Natural killer cell (primary cell): Measurements from ENCODE around the gene ZNF440. TPM values are rescaled to one million over a fixed set of nuclear protein-coding genes. Genes with fewer than 3 reads are reported as not detected.

Source experiments
- ATAC-seq, 3 donors: fragments of 150-1000 bp in 2 of 3; fragments of 200-7000 bp in 1 of 3; cut with Tn5 transposase; 1 replicate in 1 of 3; 2 replicates in 2 of 3; pipeline ENCODE4 v1.10.0; 2021; ENCODE audit warnings: mild to moderate bottlenecking in 2 of 3, moderate library complexity in 2 of 3
- DNase-seq, 2 donors: peaks; one replicate each; pipeline versions ENCODE4 v3.0.0 to v3.0.0-alpha.2; 2013 to 2021; ENCODE audit warnings: mixed read lengths in 1 of 2
- H3K27ac ChIP-seq: one replicate; pipeline ENCODE4 v1.5.1; 2013; ENCODE audit warnings: mild to moderate bottlenecking, low read length
- H3K27me3 ChIP-seq: one replicate; pipeline ENCODE4 v1.6.1; 2013; ENCODE audit warnings: low read length; ENCODE audit not compliant: control insufficient read depth, insufficient read depth
- H3K36me3 ChIP-seq: one replicate; pipeline ENCODE4 v1.6.1; 2013; ENCODE audit warnings: low read length; ENCODE audit not compliant: control insufficient read depth, insufficient read depth
- H3K4me1 ChIP-seq: one replicate; pipeline ENCODE4 v1.6.1; 2013; ENCODE audit warnings: low read length; ENCODE audit not compliant: control insufficient read depth, insufficient read depth
- H3K4me3 ChIP-seq: one replicate; pipeline ENCODE4 v1.5.1; 2013; ENCODE audit warnings: low read length
- H3K9me3 ChIP-seq: one replicate; pipeline ENCODE4 v1.6.1; 2013; ENCODE audit warnings: low read length; ENCODE audit not compliant: control insufficient read depth, insufficient read depth
- H3K27ac Mint-ChIP-seq, 2 donors: one replicate each; pipeline ENCODE4 v1.8.0; 2022; ENCODE audit warnings: mild to moderate bottlenecking in 2 of 2, mixed read lengths in 2 of 2, moderate library complexity in 1 of 2
- H3K27me3 Mint-ChIP-seq, 2 donors: one replicate each; pipeline ENCODE4 v1.8.0; 2022; ENCODE audit warnings: low read depth in 2 of 2, mixed read lengths in 2 of 2
- H3K36me3 Mint-ChIP-seq: one replicate; pipeline ENCODE4 v1.8.0; 2022; ENCODE audit warnings: mixed read lengths
- H3K4me1 Mint-ChIP-seq, 2 donors: one replicate each; pipeline ENCODE4 v1.8.0; 2022; ENCODE audit warnings: mixed read lengths in 2 of 2
- H3K4me3 Mint-ChIP-seq: one replicate; pipeline ENCODE4 v1.8.0; 2022; ENCODE audit warnings: mild to moderate bottlenecking, moderate library complexity, mixed read lengths
- H3K9me3 Mint-ChIP-seq, 2 donors: one replicate each; pipeline ENCODE4 v1.8.0; 2022; ENCODE audit warnings: mixed read lengths in 2 of 2
- WGBS: methylation state at CpG from one replicate; pipeline ENCODE4 v1.1.7; 2013; ENCODE audit warnings: missing lambda C conversion rate; ENCODE audit not compliant: insufficient coverage; 5-methylcytosine and 5-hydroxymethylcytosine counted together
- intact Hi-C: fragments of 100-400 bp; cut with micrococcal nuclease; formaldehyde crosslinking; loops from one replicate; pipeline ENCODE4 v1.14.2; 2022
- total RNA-seq, 4 donors: library from RNA; stranded (reverse); fragments of 120-200 nt in 1 of 4; gene quantifications; one replicate each; pipeline versions ENCODE4 v1.2.3 to v1.2.4, GENCODE V29; 2013 to 2022
- TF ChIP-seq, protein P1 (sequence below): fragments of 200-600 bp; IDR thresholded peaks from one replicate; pipeline ENCODE4 v1.8.0; 2022; ENCODE audit warnings: antibody characterized with exemption

The ZNF440 gene
- total RNA-seq, 3 donors from 2014 or later (not counting 1 experiment from before 2014, with no cell fraction given), result 21.8 to 37.4 (median 26.6) TPM

- H3K9me3 Mint-ChIP-seq, result no peaks in the 10 kb centered on the region
- peaks cover 10 to 13% of the 10 kb centered on the region in 2 donors for H3K4me1 Mint-ChIP-seq
- H3K36me3 Mint-ChIP-seq, result no peaks in the 10 kb centered on the region
- intact Hi-C loops, result no loop called here
- Histone ChIP-seq H3K36me3 (no peaks in the 10 kb centered on the region), H3K4me3 (no peak overlapping the region), H3K27ac (no peak overlapping the region), H3K27me3 (no peaks in the 10 kb centered on the region), H3K9me3 (no peaks in the 10 kb centered on the region), H3K4me1 (peaks cover 9% of the 10 kb centered on the region)
- no CpG with 5 or more reads among the region's 2 CpGs for WGBS
- ATAC-seq, result no peak
- H3K4me3 Mint-ChIP-seq, result no peak overlapping the region
- peaks cover 0 to 5% of the 10 kb centered on the region in 2 donors for H3K27me3 Mint-ChIP-seq
- H3K27ac Mint-ChIP-seq, result no peak overlapping the region
- no peak for DNase-seq
- TF ChIP-seq, protein P1, sequence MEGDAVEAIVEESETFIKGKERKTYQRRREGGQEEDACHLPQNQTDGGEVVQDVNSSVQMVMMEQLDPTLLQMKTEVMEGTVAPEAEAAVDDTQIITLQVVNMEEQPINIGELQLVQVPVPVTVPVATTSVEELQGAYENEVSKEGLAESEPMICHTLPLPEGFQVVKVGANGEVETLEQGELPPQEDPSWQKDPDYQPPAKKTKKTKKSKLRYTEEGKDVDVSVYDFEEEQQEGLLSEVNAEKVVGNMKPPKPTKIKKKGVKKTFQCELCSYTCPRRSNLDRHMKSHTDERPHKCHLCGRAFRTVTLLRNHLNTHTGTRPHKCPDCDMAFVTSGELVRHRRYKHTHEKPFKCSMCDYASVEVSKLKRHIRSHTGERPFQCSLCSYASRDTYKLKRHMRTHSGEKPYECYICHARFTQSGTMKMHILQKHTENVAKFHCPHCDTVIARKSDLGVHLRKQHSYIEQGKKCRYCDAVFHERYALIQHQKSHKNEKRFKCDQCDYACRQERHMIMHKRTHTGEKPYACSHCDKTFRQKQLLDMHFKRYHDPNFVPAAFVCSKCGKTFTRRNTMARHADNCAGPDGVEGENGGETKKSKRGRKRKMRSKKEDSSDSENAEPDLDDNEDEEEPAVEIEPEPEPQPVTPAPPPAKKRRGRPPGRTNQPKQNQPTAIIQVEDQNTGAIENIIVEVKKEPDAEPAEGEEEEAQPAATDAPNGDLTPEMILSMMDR, result no peak
These were observed 68.5 kb downstream of the ZNF440 start for GRCh38 chr19:11882606-11883005.

Other genes with a start within 250 kb of the ZNF440 start
- gene ACP5, start 236.6 kb upstream of the ZNF440 start, total RNA-seq, result 10 to 100 TPM; 14.9 to 20.3 (median 18.8) TPM
- gene ZNF627, start 216.8 kb upstream of the ZNF440 start, total RNA-seq, result 1 to 10 TPM; 4.7 to 7.5 (median 4.9) TPM
- gene ZNF823, start 75.3 kb upstream of the ZNF440 start, total RNA-seq, result 1 to 10 TPM; 3.2 to 7.1 (median 5.2) TPM
- 1 to 10 TPM; 6.5 to 9.6 (median 7.1) TPM for gene ZNF441, start 47.3 kb upstream of the ZNF440 start, total RNA-seq
- gene ZNF491, start 15.8 kb upstream of the ZNF440 start, total RNA-seq, result 1 to 10 TPM; 1.9 to 3.8 (median 3.7) TPM
- gene ZNF439, start 34.5 kb downstream of the ZNF440 start, total RNA-seq, result 10 to 100 TPM in 2 of 3 donors, 1 to 10 TPM in 1; 9.6 to 18.4 (median 15.4) TPM
- 1 to 10 TPM; 4.1 to 6.5 (median 4.8) TPM for gene ZNF69, start 73.5 kb downstream of the ZNF440 start, total RNA-seq
- gene ZNF700, start 110.8 kb downstream of the ZNF440 start, total RNA-seq, result 10 to 100 TPM; 25.1 to 30.1 (median 26.4) TPM
- gene ZNF763, start 150.8 kb downstream of the ZNF440 start, total RNA-seq, result 1 to 10 TPM; 4.8 to 7.7 (median 5.8) TPM
- 1 to 10 TPM; 3.4 to 9.0 (median 3.9) TPM for gene ZNF433, start 221.4 kb downstream of the ZNF440 start, total RNA-seq
- under 1 TPM in 2 of 3 donors, not detected in 1; 0.20 to 0.54 TPM for gene ZNF878, start 238.7 kb downstream of the ZNF440 start, total RNA-seq